HUES6 (cell line): ENCODE results near the gene HEATR5A.

Experiments
- H3K27ac ChIP-seq: 2 replicates; pipeline ENCODE4 v1.7.0; 2013; ENCODE audit warnings: low read depth, mild to moderate bottlenecking, low read length, inconsistent platforms
- H3K27me3 ChIP-seq: 2 replicates; pipeline ENCODE4 v1.6.1; 2013; ENCODE audit warnings: low read length; ENCODE audit not compliant: control insufficient read depth, insufficient read depth
- H3K36me3 ChIP-seq: 2 replicates; pipeline ENCODE4 v1.6.1; 2013; ENCODE audit warnings: low read length; ENCODE audit not compliant: control insufficient read depth, insufficient read depth
- H3K4me1 ChIP-seq: 2 replicates; pipeline ENCODE4 v1.6.1; 2013; ENCODE audit warnings: low read length; ENCODE audit not compliant: control insufficient read depth, insufficient read depth
- H3K4me3 ChIP-seq: 2 replicates; pipeline ENCODE4 v1.5.1; 2013; ENCODE audit warnings: low read depth, low read length
- H3K9ac ChIP-seq: one replicate; pipeline ENCODE4 v1.6.1; 2013; ENCODE audit warnings: mild to moderate bottlenecking, low read length
- H3K9me3 ChIP-seq: 2 replicates; pipeline ENCODE4 v1.6.1; 2013; ENCODE audit warnings: low read depth, low read length; ENCODE audit not compliant: control insufficient read depth, insufficient read depth

HEATR5A gene

DNA sequence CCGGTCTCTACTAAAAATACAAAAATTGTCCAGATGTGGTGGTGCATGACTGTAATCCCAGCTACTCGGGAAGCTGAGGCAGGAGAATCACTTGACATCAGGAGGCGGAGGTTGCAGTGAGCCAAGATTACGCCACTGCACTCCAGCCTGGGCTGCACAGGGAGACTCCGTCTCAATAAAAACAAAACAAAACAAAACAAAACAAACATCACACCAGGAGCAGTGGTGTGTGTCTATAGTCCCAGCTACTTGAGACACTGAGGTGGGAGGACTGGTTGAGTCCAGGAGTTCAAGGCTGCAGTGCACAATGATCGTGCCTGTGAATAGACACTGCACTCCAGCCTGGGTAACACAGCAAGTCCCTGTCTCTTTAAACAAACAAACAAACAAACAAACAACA, 123.2 kb downstream of the HEATR5A start:
- Histone ChIP-seq H3K27me3 (no peaks in the 10 kb centered on the region), H3K36me3 (0 out of 2 replicates have a peak, but pooled peaks cover 2% of the 10 kb centered on the region), H3K27ac (no peak overlapping the region), H3K9ac (no peak overlapping the region), H3K4me1 (peaks cover 29% of the 10 kb centered on the region), H3K4me3 (no peak overlapping the region), H3K9me3 (no peaks in the 10 kb centered on the region)

- no peak overlapping the region for H3K4me3 ChIP-seq
- H3K4me1 ChIP-seq, result peaks cover 36% of the 10 kb centered on the region
- H3K36me3 ChIP-seq, result no peaks in the 10 kb centered on the region
- H3K9me3 ChIP-seq, result no peaks in the 10 kb centered on the region
- no peaks in the 10 kb centered on the region for H3K27me3 ChIP-seq
- no peak overlapping the region for H3K9ac ChIP-seq
- peak overlapping the region; percentile 90; the same call in 1 of the 2 replicates for H3K27ac ChIP-seq
Observed at GRCh38 chr14:31294746-31295405, 125.5 kb downstream of the HEATR5A start.

DNA sequence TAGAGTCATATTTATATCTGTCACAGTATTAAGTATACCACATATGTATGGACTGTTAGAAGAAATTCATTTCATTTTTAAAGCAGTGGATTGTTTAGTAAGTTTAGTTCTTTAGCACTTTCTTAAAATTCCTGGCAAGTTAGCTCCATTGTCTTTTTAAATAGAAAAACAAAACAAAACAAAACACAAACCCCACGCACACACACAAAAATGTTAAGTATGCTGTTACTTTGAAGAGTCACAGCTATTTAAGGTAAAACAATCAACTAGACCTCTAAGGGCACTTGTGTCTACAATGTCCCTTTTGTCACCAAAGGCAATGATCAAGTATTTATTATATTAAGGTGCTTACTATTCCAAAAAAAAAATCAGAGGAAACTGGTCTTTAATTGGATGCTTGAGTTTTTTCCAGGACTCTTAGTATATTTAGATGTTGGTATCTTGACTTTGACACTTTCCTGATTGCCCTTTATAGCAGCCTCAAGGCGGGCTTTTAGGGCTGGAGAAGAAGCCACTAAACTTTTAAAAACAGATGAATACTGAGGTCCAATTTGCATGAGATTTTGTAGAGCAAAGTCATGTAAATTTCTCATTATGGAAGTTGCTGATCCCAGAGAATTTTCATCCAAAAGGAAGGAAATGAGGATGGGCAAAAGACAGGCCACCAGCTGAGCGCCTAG, 127.3 kb downstream of the HEATR5A start:
- H3K9ac ChIP-seq, result peak overlapping the region; percentile 70
- no peaks in the 10 kb centered on the region for H3K36me3 ChIP-seq
- peak overlapping the region; percentile 90 for H3K27ac ChIP-seq

DNA sequence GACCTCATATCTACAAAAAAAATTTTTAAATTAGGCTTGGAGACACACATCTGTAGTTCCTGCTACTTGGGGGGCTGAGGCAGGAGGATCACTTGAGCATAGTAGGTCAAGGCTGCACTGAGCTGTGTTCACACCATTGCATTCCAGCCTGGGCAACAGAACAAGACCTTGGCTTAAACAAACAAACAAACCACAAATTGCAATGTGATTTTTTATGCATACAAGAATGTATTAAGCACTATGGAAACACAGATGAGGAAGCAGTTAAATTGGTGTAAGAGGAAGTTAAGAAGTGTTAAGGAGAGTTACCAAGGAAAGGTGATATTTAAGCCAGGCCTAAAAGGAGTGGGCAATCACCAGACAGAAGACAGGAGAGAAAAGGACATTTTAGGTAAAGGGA, 129.1 kb downstream of the HEATR5A start:
- Histone ChIP-seq H3K4me3 (no peak overlapping the region), H3K4me1 (peaks cover 28% of the 10 kb centered on the region), H3K36me3 (no peaks in the 10 kb centered on the region), H3K27ac (peak overlapping the region; percentile 7; the same call in 1 of the 2 replicates), H3K9ac (no peak overlapping the region), H3K9me3 (no peaks in the 10 kb centered on the region), H3K27me3 (no peaks in the 10 kb centered on the region)

More for the DNA sequence above, 127.3 kb downstream of the HEATR5A start:
- no peaks in the 10 kb centered on the region for H3K27me3 ChIP-seq
- H3K4me3 ChIP-seq, result peak overlapping the region; percentile 10
- H3K4me1 ChIP-seq, result peaks cover 36% of the 10 kb centered on the region
- no peaks in the 10 kb centered on the region for H3K9me3 ChIP-seq

DNA sequence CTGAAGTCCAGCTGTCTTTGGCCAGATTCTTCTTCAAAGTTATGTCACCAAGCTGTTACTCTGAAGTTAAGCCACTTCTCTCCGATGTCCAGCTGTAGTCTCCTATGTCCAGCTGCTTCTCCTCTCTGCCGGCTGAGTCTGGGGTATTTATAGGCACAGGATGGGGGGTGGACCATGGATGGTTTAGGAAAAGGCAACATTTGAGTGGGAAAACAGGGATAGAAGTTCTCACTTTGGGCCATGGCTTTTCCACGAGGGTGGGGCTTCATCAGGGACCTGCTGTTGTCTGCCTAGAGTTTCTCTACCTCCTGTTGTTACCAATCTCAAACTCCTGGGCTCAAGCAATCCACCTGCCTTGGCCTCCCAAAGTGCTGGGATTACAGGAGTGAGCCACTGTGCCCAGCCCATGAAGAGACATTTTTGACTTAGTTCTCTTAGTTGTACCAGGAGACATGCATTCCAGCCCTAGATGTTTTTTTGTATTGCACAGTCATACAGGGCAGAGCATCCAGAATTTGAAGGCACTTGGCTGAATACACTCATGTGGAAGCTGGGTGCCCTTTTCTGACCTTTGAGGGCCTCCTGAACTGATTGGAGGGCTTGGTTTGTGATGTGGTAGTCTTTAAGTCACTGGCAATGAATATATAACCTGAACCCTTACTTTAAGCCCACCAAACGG, 132.9 kb downstream of the HEATR5A start:
- no peak overlapping the region for H3K4me3 ChIP-seq
- no peak overlapping the region for H3K27ac ChIP-seq
- peaks cover 8% of the 10 kb centered on the region for H3K4me1 ChIP-seq
- no peak overlapping the region for H3K9ac ChIP-seq
- H3K27me3 ChIP-seq, result no peaks in the 10 kb centered on the region
- no peaks in the 10 kb centered on the region for H3K9me3 ChIP-seq
- no peaks in the 10 kb centered on the region for H3K36me3 ChIP-seq

DNA sequence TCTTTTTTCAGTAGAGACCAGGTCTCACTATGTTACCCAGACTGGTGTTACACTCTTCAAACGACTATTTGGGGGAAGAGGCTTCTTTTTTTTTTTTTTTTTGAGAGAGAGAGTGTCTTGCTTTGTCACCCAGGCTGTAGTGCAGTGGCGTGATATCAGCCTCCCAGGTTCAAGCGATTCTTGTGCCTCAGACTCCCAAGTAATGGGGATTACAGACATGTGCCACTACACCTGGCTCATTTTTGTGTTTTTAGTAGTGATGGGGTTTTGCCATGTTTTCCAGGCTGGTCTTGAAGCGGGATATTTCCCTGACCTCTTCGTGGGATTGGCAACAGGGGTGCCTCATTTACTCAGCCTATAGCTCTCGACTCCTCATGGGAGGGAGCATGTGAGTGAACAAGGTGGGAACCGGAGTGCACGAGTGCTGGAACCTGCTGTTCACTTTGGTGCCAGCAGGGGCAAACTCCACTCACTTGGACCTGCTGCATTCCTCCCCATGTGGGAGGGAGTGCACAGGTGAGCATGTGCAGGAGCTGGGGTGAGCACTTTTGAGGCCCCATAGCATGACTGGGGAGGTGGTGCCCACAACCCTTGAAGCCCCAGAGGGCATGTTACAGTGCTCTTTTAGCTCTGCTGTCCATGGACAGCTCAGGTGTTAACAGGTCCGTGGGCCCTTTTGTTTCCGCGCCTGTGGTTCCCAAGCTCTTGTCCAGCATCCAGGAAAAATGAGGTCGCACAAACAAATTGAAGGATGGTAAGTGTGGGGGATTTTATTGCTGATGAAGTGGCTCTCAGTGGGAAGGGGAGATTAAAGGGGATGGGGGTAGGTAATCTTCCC, 133.7 kb downstream of the HEATR5A start:
- Histone ChIP-seq H3K36me3 (no peaks in the 10 kb centered on the region), H3K27ac (no peak overlapping the region), H3K4me1 (peaks cover 5% of the 10 kb centered on the region), H3K27me3 (no peaks in the 10 kb centered on the region), H3K4me3 (no peak overlapping the region), H3K9ac (no peak overlapping the region), H3K9me3 (no peaks in the 10 kb centered on the region)

DNA sequence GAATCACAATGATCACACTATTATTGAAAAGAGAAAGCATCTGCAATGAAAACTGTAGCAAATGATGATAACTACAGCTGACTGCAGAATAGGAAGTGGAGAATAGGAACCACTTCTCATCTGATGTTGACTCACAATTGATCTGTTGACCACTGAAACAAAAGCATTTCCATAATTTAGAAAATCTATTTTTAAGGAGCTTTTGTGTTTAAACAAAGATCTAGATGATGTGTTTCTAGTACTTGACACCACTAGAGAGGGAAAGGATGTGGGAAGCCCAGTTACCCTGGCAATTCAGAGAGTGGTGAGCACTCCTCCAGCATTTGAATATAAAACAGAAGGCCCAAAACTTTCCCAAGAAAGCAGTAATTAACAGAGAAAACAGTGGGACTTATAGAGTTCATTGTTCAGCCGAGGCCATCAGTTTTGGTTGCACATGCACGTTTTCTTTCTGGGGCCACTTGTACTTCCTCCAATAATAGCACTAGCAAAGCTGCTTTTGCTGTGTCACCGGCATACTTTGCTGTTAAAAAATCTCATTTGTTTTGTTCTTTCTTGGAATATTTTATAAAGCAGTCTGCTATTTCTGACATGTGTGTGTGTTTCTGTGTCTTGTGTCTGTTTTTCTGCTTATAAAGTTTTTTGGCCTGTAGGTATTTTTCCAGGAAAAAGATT, 136.6 kb downstream of the HEATR5A start:
- peaks cover 16% of the 10 kb centered on the region for H3K9me3 ChIP-seq
- no peaks in the 10 kb centered on the region for H3K36me3 ChIP-seq
- H3K27ac ChIP-seq, result no peak overlapping the region
- no peak overlapping the region for H3K9ac ChIP-seq
- no peaks in the 10 kb centered on the region for H3K4me1 ChIP-seq
- no peak overlapping the region for H3K4me3 ChIP-seq
- H3K27me3 ChIP-seq, result no peaks in the 10 kb centered on the region

DNA sequence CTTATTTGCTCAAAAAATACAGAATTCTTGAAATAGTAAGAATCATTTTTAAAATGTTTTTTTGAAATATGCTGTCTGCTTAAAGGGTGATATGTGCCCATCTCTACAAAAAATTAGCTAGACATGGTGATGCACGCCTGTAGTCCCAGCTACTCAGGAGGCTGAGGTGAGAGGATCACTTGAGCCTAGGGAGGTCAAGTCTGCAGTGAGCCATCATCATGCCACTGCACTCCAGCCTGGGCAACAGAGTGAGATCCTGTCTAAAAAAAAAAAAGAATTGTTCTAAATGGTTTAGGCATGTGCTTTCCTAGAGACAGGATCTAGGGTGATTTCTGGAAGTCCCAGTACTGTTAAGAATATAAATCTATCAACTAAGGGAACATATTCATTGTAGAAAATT, 137.2 kb downstream of the HEATR5A start:
- no peak overlapping the region for H3K9ac ChIP-seq
- no peak overlapping the region for H3K4me3 ChIP-seq
- H3K27ac ChIP-seq, result no peak overlapping the region
- H3K36me3 ChIP-seq, result no peaks in the 10 kb centered on the region
- H3K4me1 ChIP-seq, result no peaks in the 10 kb centered on the region
- no peaks in the 10 kb centered on the region for H3K27me3 ChIP-seq
- H3K9me3 ChIP-seq, result peaks cover 18% of the 10 kb centered on the region

DNA sequence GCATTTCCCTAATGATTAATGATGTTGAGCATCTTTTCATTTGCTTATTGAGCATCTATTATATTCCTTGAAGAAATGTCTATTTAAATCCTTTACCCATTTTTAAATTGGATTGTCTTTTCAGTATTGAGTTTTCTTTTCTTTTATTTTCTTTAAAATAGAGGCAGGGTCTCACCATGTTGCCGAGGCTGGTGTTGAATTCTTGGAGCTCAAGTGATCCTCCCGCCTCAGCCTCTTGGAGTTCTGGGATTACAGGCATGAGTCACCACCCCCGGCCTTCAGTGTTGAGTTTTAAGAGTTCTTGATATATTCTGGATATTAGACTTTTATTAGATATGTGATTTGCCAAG, 139.5 kb downstream of the HEATR5A start:
- no peak overlapping the region for H3K9ac ChIP-seq
- H3K4me1 ChIP-seq, result no peaks in the 10 kb centered on the region
- H3K27me3 ChIP-seq, result no peaks in the 10 kb centered on the region
- H3K36me3 ChIP-seq, result no peaks in the 10 kb centered on the region
- no peak overlapping the region for H3K4me3 ChIP-seq
- H3K27ac ChIP-seq, result no peak overlapping the region
- H3K9me3 ChIP-seq, result peaks cover 28% of the 10 kb centered on the region

DNA sequence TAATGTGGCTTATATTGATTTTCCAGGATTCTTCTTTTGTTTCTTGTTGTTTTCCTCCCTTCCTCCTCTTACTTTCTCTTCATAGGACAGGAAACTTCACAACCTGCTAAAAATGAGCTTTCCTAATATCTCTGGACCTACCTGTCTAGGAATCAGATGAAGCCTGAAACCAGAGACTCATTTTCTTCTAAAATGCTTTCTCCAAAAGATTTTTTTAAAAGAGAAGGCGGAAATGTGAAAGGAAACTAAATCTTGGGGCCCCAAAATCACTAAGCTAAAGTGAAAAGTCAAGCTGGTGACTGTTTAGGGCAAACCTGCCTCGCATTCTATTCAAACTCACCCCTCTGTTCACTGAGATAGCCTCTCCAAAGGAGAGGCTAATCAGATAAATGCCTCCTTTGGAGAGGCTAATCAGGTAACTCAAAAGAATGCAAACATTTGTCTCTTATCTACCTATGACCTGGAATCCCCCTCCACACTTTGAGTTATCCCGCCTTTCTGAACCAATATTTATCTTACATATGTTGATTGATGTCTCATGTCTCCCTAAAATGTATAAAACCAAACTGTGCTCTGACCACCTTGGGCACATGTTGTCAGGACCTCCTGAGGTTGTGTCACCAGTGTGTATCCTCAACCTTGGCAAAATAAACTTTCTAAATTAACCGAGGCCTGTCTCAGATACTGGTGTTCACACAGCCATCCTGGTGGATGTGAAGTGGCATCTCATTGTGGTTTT, 140.0 kb downstream of the HEATR5A start:
- no peak overlapping the region for H3K4me3 ChIP-seq
- no peaks in the 10 kb centered on the region for H3K4me1 ChIP-seq
- no peaks in the 10 kb centered on the region for H3K27me3 ChIP-seq
- peaks cover 33% of the 10 kb centered on the region for H3K9me3 ChIP-seq
- no peaks in the 10 kb centered on the region for H3K36me3 ChIP-seq
- H3K27ac ChIP-seq, result no peak overlapping the region
- H3K9ac ChIP-seq, result no peak overlapping the region
